WI38 (cell line): ENCODE results near the gene AKAP7.

Source experiments
- H3K4me3 ChIP-seq: 2 replicates; pipeline ENCODE4 v1.5.1; 2011; ENCODE audit warnings: low read depth, mild to moderate bottlenecking, control low read depth, low read length
- TF ChIP-seq, protein P1 (sequence below): IDR thresholded peaks from 2 replicates; pipeline ENCODE4 v1.5.1; 2012; ENCODE audit warnings: low read depth, mild to moderate bottlenecking, control low read depth, low read length

AKAP7 gene

DNA sequence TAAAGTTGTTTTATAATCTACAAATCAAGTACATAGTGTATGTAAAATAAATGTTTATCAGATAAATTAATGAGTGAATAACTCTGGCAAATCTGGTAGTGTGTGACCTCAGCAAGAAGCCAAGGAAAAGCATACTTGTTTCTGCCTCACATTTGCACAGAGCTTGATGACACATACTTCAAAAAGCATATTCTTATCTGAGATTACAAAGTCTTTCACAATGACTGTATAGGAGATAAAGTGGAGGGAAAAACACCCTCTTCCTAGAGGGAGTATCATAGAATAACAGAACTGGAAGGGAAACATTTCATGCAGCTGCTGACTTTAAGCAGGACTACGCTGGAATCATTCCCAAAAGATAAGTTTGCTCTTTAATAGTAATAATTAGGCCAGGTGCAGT is 28.1 kb upstream of the AKAP7 start:
- TF ChIP-seq, protein P1, sequence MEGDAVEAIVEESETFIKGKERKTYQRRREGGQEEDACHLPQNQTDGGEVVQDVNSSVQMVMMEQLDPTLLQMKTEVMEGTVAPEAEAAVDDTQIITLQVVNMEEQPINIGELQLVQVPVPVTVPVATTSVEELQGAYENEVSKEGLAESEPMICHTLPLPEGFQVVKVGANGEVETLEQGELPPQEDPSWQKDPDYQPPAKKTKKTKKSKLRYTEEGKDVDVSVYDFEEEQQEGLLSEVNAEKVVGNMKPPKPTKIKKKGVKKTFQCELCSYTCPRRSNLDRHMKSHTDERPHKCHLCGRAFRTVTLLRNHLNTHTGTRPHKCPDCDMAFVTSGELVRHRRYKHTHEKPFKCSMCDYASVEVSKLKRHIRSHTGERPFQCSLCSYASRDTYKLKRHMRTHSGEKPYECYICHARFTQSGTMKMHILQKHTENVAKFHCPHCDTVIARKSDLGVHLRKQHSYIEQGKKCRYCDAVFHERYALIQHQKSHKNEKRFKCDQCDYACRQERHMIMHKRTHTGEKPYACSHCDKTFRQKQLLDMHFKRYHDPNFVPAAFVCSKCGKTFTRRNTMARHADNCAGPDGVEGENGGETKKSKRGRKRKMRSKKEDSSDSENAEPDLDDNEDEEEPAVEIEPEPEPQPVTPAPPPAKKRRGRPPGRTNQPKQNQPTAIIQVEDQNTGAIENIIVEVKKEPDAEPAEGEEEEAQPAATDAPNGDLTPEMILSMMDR, result no peak
- H3K4me3 ChIP-seq, result no peak overlapping the region

DNA sequence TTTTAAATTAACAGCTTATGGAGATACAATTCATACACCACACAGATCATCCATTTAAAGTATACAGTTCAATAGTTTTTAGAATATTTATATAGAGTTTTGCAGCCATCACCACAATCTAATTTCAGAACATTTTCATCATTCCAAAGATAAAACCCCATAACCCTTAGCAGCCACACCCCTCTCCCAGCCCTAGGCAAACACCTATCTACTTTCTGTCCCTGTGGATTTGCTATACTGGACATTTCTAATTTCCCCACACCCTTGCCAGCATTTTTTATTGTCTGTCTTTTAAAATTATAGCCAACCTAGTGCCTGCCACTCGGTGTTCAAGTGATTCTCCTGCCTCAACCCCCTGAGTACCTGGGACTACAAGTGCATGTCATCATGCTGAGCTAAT is 23.0 kb upstream of the AKAP7 start:
- no peak overlapping the region for H3K4me3 ChIP-seq
- TF ChIP-seq, protein P1, result no peak

DNA sequence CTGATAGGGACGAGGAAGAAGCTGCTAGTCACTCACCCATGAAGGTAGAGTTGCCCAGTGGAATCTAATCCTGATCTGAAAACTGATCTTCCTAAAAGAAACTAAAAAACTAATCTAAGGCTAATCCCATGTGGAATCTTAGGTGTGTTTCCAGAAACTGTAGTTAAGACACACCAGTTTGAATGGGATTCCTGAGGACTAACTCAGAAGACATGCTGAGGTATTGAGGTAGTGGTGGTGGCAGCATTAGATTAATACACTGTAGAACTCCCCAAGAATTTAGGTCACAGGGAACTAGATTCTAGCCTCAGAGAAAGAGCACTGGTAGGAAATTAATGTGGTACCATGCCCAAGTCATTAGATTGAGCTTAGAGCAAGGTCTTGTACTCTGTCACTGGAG is 19.6 kb upstream of the AKAP7 start:
- H3K4me3 ChIP-seq, result no peak overlapping the region
- TF ChIP-seq, protein P1, result no peak

DNA sequence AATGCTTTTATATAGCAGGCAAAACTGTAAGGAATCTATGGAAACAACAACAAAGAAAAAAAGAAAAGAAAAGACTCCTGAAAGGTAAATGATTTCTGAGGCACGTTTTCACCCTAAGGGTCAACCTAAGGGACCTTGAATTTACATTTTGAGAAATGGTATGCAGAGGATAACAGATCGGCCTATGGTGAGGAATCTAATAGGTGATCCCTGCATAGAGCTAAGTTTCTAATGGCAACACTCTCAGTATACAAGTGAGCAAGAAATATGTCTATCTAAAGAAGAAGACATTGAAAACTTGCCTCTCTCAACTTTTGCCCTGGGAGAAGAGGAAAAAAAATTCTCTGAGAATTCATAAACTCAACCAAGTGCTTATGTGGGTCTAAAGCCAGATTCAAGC is 18.9 kb upstream of the AKAP7 start:
- TF ChIP-seq, protein P1, result no peak
- H3K4me3 ChIP-seq, result no peak overlapping the region

DNA sequence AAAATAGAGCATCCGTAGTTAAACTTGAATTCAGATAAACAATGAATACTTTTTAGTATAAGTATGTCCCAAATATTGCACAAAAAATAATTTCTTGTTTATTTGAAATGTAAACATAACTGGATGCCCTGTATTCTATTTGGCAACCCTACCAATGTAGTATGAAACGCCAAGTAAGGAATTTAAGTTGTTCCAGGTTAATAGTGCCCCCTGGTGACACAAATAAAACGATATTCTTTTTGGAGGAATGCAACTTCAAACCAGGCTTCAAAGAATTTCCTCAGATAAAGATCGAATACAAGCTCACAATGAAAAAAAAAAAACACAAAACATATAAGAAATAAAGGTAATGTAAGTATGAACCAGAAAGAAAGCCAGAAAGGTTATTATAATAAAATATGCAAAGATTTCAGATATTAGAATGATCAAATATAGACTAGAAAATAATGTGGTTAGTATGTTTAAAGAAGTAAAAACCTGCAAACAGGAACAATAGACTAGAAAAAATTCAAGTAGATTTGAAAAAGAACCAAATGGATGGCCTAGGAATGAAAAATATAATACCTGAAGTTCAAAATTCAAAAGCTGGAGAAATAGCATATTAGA is 18.4 kb upstream of the AKAP7 start:
- TF ChIP-seq, protein P1, result no peak
- no peak overlapping the region for H3K4me3 ChIP-seq

DNA sequence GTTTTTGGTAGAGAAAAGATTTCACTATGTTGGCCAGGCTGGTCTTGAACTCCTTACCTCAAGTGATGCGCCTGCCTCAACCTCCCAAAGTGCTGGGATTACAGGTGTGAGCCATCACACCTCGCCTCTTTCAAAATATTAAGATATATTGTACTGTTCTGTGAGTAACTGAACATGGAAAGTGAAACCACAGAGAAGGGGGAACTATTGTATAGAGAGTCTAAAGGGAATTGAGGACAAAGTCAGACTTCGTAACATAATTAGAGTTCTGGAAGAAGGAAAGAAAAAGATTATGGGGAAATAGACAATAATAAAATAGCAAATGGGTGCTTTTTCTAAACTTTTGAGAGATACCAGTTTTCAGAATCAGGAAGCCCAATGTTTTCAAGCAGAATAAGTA is 17.4 kb upstream of the AKAP7 start:
- TF ChIP-seq, protein P1, result no peak
- H3K4me3 ChIP-seq, result no peak overlapping the region

DNA sequence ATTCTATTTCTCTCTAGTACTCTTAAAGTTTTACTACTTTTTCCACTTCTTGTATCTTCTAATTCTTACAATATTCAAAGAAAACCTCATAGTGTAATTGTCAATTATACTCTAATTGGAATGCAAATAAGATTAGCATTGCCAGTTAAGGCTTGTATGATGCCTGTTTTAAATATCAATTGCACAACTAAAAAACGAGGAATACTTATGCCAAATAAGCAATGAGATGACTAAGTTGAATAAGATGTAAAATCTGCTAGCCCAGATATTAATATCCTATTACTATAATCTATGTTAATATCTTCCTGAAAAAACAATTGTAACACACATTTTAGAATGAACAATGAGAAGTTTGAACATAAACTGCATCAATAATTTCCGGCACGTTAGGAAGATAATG is 13.3 kb upstream of the AKAP7 start:
- TF ChIP-seq, protein P1, result no peak
- no peak overlapping the region for H3K4me3 ChIP-seq
